ENCODE results near the gene SYT12.

The SYT12 gene

GRCh38 chr11:67062526-67063373, 39.8 kb downstream of the SYT12 start:
- DNase-seq (ENCODE audit: extremely low read depth, low read depth), result no peak
- TF ChIP-seq CTCF (IDR thresholded peaks at IDR 0.05; ENCODE audit: low read depth, low read length, missing control alignments), result no peak
- H3K4me3 ChIP-seq (replicated peaks; ENCODE audit: low read depth, low read length), result no peak overlapping the region

- H3K4me3 ChIP-seq (replicated peaks; ENCODE audit: low read depth, low read length), result no peak overlapping the region
- TF ChIP-seq CTCF (IDR thresholded peaks at IDR 0.05; ENCODE audit: low read depth, low read length, missing control alignments), result no peak
- DNase-seq (ENCODE audit: extremely low read depth, low read depth), result no peak
Observed at GRCh38 chr11:67066333-67066709, 43.4 kb downstream of the SYT12 start.

GRCh38 chr11:67071420-67072284, 48.7 kb downstream of the SYT12 start:
- peak; percentile 76 for TF ChIP-seq CTCF (IDR thresholded peaks at IDR 0.05; ENCODE audit: low read depth, low read length, missing control alignments)
- H3K4me3 ChIP-seq (replicated peaks; ENCODE audit: low read depth, low read length), result no peak overlapping the region
- no peak for DNase-seq (ENCODE audit: extremely low read depth, low read depth)

GRCh38 chr11:67072295-67072694, 49.4 kb downstream of the SYT12 start:
- no peak for DNase-seq (ENCODE audit: extremely low read depth, low read depth)
- no peak for TF ChIP-seq CTCF (IDR thresholded peaks at IDR 0.05; ENCODE audit: low read depth, low read length, missing control alignments)
- no peak overlapping the region for H3K4me3 ChIP-seq (replicated peaks; ENCODE audit: low read depth, low read length)

GRCh38 chr11:67073908-67074307, 51.0 kb downstream of the SYT12 start:
- TF ChIP-seq CTCF (IDR thresholded peaks at IDR 0.05; ENCODE audit: low read depth, low read length, missing control alignments), result no peak
- no peak for DNase-seq (ENCODE audit: extremely low read depth, low read depth)
- no peak overlapping the region for H3K4me3 ChIP-seq (replicated peaks; ENCODE audit: low read depth, low read length)

GRCh38 chr11:67076202-67076601, 53.3 kb downstream of the SYT12 start:
- no peak for DNase-seq (ENCODE audit: extremely low read depth, low read depth)
- no peak overlapping the region for H3K4me3 ChIP-seq (replicated peaks; ENCODE audit: low read depth, low read length)
- no peak for TF ChIP-seq CTCF (IDR thresholded peaks at IDR 0.05; ENCODE audit: low read depth, low read length, missing control alignments)

Measured in HFF-Myc (cell line).